RWPE1 (cell line): ENCODE measurements around the gene ARFRP1.
"Not testable (repeated sequence)": the region's sequence is repeated elsewhere in the genome, so short reads cannot be mapped to it uniquely, and the experiment has no call there.

Source experiments
- CTCF ChIA-PET: fragments of 350-600 bp; sonication (Branson Sonifier 250); formaldehyde crosslinking; extraction: SDS; loops from one replicate; lab custom pipeline; 2021; lab: Yijun Ruan, JAX
- POLR2A ChIA-PET: fragments of 400-600 bp; formaldehyde crosslinking; extraction: SDS; loops from one replicate; lab custom pipeline; 2020; ENCODE audit warnings: antibody characterized with exemption; ENCODE audit not compliant: low non-redundant PET; lab: Yijun Ruan, JAX
- DNase-seq: peaks from one replicate; pipeline ENCODE4 v3.0.0; 2012; ENCODE audit warnings: low spot score
- H3K27ac ChIP-seq: fragments of 450-650 bp; 2 replicates; pipeline ENCODE4 v1.5.1; 2017
- CTCF ChIP-seq: fragments of 450-650 bp; conservative IDR thresholded peaks from 2 replicates; pipeline ENCODE4 v1.5.1; 2017; ENCODE audit warnings: low read depth, mild to moderate bottlenecking

ARFRP1 gene

DNA sequence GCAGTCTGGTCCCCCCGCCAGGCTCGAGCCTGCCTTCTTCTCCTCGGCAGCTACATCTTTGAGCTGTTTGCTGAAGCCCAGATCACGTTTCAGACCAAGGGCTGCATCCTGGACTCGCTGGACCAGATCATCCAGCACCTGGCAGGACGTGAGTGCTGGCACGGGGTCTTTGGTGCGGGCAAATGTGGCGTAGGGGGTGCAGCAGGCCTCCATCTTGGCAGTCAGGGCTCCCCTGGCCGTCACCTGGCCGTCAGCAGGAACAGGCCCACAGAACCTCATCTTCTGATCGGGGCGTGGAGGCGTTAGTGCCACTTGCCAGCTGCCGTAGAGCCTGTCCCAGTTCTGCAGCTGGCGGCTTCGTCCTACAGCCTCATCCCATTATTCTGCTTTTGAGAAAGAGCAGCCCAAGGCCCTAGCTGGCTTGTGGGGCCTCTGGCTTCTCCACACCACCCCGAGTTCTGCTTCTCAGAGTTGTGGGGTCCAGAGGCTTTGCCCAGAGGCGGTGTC is 27.9 kb downstream of the ARFRP1 start:
- H3K27ac ChIP-seq: peak overlapping the region; percentile 89
- no peak for DNase-seq
- POLR2A ChIA-PET: interaction anchor here (0.5 kb wide), 1 partner anchor 12 kb away, joined by 3 read pairs; no protein-coding TSS in a partner anchor
- no peak for TF ChIP-seq CTCF
- CTCF ChIA-PET: interaction anchor here (0.6 to 1.4 kb wide), 4 partner anchors 11 to 142 kb away, joined by 3 to 4 read pairs (median 3); partner anchors contain the start of gene PTK6

GRCh38 chr20:63678667-63679465 is 28.9 kb downstream of the ARFRP1 start:
- ChIA-PET CTCF (interaction anchor here (0.5 to 0.7 kb wide), 2 partner anchors 10 to 318 kb away, joined by 3 read pairs; no protein-coding TSS in a partner anchor), POLR2A (no interaction called here)
- DNase-seq: no peak
- TF ChIP-seq CTCF: no peak
- peak overlapping the region; percentile 89 for H3K27ac ChIP-seq

DNA sequence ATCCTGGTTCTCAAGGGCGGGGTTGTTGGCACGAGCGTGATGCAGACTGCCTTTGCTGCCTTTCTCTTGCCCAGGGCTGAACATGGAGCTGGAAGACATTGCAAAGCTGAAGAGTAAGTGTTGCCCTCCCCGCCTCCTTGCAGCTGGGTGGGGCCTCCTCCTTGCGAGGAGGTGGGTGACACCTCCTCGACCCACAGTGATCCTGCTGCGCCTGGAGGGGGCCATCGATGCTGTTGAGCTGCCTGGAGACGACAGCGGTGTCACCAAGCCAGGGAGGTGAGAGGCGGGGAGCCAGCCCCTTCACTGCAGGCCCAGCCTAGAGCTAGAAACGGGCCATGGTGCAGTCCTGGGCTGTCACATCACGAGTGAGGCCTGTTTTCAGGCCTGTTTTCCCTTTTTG is 29.7 kb downstream of the ARFRP1 start:
- TF ChIP-seq CTCF: no peak
- CTCF ChIA-PET: interaction anchor here (0.5 to 0.6 kb wide), 2 partner anchors 71 to 319 kb away, joined by 3 read pairs; no protein-coding TSS in a partner anchor
- no peak for DNase-seq
- peak overlapping the region; percentile 48 for H3K27ac ChIP-seq
- POLR2A ChIA-PET: no interaction called here

DNA sequence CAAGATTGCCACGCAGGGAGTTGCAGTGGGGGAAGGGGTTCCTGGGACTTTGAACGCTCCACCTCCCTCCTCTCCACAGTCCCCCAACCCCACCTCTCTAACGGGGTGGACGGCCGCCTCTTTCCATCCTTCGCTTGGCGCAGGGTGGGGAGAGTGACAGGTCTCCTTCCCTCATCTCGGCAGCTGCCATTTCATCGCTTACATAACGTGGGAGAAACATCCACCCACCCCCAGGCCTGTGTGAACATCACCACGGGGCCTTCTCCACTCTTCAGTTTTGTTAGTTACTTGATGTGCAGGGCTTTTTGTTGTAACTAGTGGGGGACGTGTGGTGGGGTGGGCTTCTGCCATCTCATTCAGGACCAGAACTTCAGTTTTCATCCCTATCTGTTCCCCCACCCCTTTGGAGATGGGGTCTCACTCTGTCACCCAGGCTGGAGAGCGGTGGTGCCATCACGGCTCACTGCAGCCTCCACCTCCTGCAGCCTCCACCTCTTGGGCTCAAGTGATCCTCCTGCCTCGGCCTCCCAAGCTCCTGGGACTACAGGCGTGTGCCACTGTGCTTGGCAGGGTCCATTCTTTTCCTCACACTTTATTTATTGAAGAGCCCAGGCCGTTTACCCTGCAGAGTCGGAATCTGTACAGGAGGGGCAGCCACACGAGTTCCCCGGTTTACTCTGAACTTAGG is 32.0 kb downstream of the ARFRP1 start:
- ChIA-PET POLR2A (no interaction called here), CTCF (interaction anchor here (0.6 to 0.7 kb wide), 2 partner anchors 139 to 449 kb away, joined by 3 read pairs; partner anchors contain the start of gene PTK6)
- TF ChIP-seq CTCF: no peak
- H3K27ac ChIP-seq: no peak overlapping the region
- DNase-seq: no peak

GRCh38 chr20:63673951-63674350 is 33.8 kb downstream of the ARFRP1 start:
- no peak for TF ChIP-seq CTCF
- POLR2A ChIA-PET: no interaction called here
- CTCF ChIA-PET: no interaction called here
- no peak for DNase-seq
- H3K27ac ChIP-seq: peak overlapping the region; percentile 9

- POLR2A ChIA-PET: no interaction called here
- peak overlapping the region; percentile 15 for H3K27ac ChIP-seq
- no peak for TF ChIP-seq CTCF
- CTCF ChIA-PET: no interaction called here
- DNase-seq: no peak
Observed at GRCh38 chr20:63672666-63673065, 35.1 kb downstream of the ARFRP1 start.

DNA sequence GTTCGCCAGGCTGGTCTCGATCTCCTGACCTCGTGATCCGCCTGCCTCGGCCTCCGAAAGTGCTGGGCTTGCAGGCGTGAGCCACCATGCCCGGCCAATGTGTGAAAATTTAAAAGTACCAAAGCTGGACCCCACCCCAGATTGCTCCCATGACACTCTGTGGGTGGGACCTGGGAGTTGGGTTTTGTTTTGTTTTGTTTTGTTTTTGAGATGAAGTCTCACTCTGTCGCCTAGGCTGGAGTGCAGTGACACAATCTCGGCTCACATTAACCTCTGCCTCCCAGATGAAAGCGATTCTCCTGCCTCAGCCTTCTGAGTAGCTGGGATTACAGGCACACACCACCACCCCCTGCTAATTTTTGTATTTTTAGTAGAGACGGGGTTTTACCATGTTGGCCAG is 36.1 kb downstream of the ARFRP1 start:
- POLR2A ChIA-PET: interaction anchor here (1.1 kb wide), 1 partner anchor 12 kb away, joined by 3 read pairs; no protein-coding TSS in a partner anchor
- CTCF ChIA-PET: not testable (repeated sequence)

More for the DNA sequence above, 36.1 kb downstream of the ARFRP1 start:
- DNase-seq: not testable (repeated sequence)
- peak overlapping the region; percentile 15 for H3K27ac ChIP-seq
